GM12891 (cell line): Measurements from ENCODE around the gene C16orf74.

Experiments used
- POLR2A ChIP-seq: IDR thresholded peaks from 2 replicates; pipeline ENCODE4 v1.6.1; 2011; ENCODE audit warnings: low read depth, low read length, control low read depth
- POLR2AphosphoS5 ChIP-seq: IDR thresholded peaks from 2 replicates; pipeline ENCODE4 v1.6.1; 2011; ENCODE audit warnings: low read depth, low read length, control low read depth
- SPI1 ChIP-seq: IDR thresholded peaks from 2 replicates; pipeline ENCODE4 v1.6.1; 2011; ENCODE audit warnings: low read depth, low read length, control low read depth

DNA sequence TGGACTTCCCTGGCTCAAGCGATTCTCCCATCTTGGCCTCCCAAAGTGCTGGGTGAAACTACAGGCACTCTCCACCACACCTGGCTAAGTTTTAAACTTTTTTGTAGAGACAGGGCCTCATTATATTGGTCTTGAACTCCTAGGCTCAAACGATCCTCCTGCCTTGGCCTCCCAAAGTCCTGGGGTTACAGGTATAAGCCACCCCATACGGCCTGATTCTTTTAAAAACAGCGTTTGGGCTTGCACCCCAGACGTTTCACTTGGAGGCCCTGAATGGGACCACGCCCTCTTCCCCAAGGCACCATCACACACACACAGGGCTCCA lies 32.8 kb downstream of the C16orf74 start:
- no peak for TF ChIP-seq POLR2A
- no peak for TF ChIP-seq SPI1
- no peak for TF ChIP-seq POLR2AphosphoS5
